HEK293T (cell line): ENCODE results near the gene RNF114.

Source experiments
- BHLHE40 ChIP-seq: fragments of 450-650 bp; IDR thresholded peaks from 2 replicates; pipeline ENCODE4 v1.6.1; 2016; ENCODE audit warnings: mild to moderate bottlenecking, moderate library complexity, borderline replicate concordance
- CTBP1 ChIP-seq: fragments of 450-650 bp; IDR thresholded peaks from 2 replicates; pipeline ENCODE4 v1.6.1; 2016; ENCODE audit warnings: borderline replicate concordance
- ELF4 ChIP-seq: fragments of 450-650 bp; IDR thresholded peaks from 2 replicates; pipeline ENCODE4 v1.6.1; 2017; ENCODE audit warnings: antibody characterized with exemption
- FOXK2 ChIP-seq: fragments of 450-650 bp; IDR thresholded peaks from 2 replicates; pipeline ENCODE4 v1.6.1; 2016; ENCODE audit warnings: mild to moderate bottlenecking
- FOXM1 ChIP-seq: fragments of 450-650 bp; IDR thresholded peaks from 2 replicates; pipeline ENCODE4 v1.6.1; 2017; ENCODE audit warnings: mild to moderate bottlenecking, borderline replicate concordance
- L3MBTL2 ChIP-seq: fragments of 450-650 bp; conservative IDR thresholded peaks from 2 replicates; pipeline ENCODE4 v1.6.1; 2016; ENCODE audit warnings: mild to moderate bottlenecking
- PKNOX1 ChIP-seq: fragments of 450-650 bp; IDR thresholded peaks from 2 replicates; pipeline ENCODE4 v1.6.1; 2016
- SP1 ChIP-seq: fragments of 450-650 bp; IDR thresholded peaks from 2 replicates; pipeline ENCODE4 v1.6.1; 2017

GRCh38 chr20:49989234-49990065, 53.3 kb downstream of the RNF114 start:
- no peak for TF ChIP-seq FOXK2
- TF ChIP-seq L3MBTL2, result no peak
- TF ChIP-seq SP1, result no peak
- no peak for TF ChIP-seq PKNOX1
- TF ChIP-seq CTBP1, result no peak
- no peak for TF ChIP-seq BHLHE40
- TF ChIP-seq ELF4, result no peak
- TF ChIP-seq FOXM1, result no peak
